ENCODE results near the gene ANO1. TPM values are rescaled to one million over a fixed set of nuclear protein-coding genes. Genes with fewer than 3 reads are reported as not detected.

Gene ANO1
- total RNA-seq, 1 experiment from 2014 or later, result 41.7 TPM

DNA sequence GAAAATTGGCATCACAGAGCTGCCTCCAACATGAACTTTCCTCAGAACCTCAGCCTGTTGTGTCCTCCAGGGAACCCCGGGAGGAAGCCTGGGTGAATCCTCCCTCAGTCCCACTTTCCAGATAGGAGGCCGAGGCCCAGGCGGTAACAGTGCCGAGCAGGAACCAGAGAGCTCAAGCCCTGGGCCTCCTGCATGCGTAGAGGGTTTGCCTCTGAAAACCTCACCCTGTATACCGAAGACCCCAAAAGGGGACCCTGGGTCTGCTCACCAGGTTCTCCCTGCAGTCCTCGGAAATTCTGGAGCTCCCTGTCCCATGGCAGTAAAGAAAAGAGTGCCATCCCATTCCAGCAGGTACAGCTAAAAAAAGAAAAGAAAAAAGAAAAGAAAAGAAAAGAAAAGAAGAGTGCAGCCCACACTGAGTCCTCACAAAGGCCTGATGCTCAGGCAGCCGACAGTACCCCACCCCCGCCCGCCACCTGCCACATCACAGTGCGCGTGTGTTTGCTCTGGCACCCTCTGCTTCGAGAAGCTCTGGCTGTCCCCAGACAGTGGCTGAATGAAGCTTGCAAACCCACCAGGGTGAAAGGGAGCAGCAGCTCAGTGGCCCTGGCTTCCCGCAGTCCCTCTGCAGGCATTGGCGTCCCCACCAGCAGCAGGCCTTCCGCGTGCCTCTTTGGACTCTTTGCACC, 96.6 kb downstream of the ANO1 start:
- no TSS peak for BruUV-seq (replicated peaks)
- DNase-seq (ENCODE audit: low read depth, low spot score), result no peak
- RAD21 ChIA-PET (ENCODE audit: low non-redundant PET in 1 of 2, low total read pairs in 2 of 2, uncharacterized antibody in 2 of 2, unreplicated experiment in 2 of 2), result no interaction called here
- no peak overlapping the region for H3K9ac ChIP-seq (ENCODE audit: low read length)
- H3K4me3 ChIP-seq (replicated peaks in 1 of 2; ENCODE audit: low read depth in 1 of 2, low read length in 2 of 2), result no peak overlapping the region
- H3K79me2 ChIP-seq (ENCODE audit: insufficient read depth, low read length), result no peaks in the 10 kb centered on the region
- H4K20me1 ChIP-seq (ENCODE audit: insufficient read depth), result no peaks in the 10 kb centered on the region
- no peaks in the 10 kb centered on the region for H3K27me3 ChIP-seq (ENCODE audit: insufficient read depth, low read length)
- H3K4me1 ChIP-seq (ENCODE audit: control insufficient read depth in 1 of 2, insufficient read depth in 2 of 2, low read length in 2 of 2), result no peaks in the 10 kb centered on the region
- CTCF ChIA-PET, result interaction anchor here (0.6 to 1.5 kb wide), 3 partner anchors 15 to 258 kb away, joined by 3 to 4 read pairs (median 3); no protein-coding TSS in a partner anchor
- intact Hi-C loops (cut with micrococcal nuclease), result no loop called here
- TF ChIP-seq ZNF274 (IDR thresholded peaks at IDR 0.05; ENCODE audit: low read depth, low read length) (no peak), POLR2A (IDR thresholded peaks at IDR 0.05; ENCODE audit: borderline replicate concordance, extremely low read depth, insufficient read depth, insufficient read length) (no peak), YY1 (IDR thresholded peaks at IDR 0.05; ENCODE audit: extremely low read depth, insufficient replicate concordance, low read depth, low read length) (no peak), SIN3A (IDR thresholded peaks at IDR 0.05; ENCODE audit: low read depth) (no peak), FOSL1 (IDR thresholded peaks at IDR 0.05; ENCODE audit: low read depth) (no peak)
- TF ChIP-seq, protein P1, sequence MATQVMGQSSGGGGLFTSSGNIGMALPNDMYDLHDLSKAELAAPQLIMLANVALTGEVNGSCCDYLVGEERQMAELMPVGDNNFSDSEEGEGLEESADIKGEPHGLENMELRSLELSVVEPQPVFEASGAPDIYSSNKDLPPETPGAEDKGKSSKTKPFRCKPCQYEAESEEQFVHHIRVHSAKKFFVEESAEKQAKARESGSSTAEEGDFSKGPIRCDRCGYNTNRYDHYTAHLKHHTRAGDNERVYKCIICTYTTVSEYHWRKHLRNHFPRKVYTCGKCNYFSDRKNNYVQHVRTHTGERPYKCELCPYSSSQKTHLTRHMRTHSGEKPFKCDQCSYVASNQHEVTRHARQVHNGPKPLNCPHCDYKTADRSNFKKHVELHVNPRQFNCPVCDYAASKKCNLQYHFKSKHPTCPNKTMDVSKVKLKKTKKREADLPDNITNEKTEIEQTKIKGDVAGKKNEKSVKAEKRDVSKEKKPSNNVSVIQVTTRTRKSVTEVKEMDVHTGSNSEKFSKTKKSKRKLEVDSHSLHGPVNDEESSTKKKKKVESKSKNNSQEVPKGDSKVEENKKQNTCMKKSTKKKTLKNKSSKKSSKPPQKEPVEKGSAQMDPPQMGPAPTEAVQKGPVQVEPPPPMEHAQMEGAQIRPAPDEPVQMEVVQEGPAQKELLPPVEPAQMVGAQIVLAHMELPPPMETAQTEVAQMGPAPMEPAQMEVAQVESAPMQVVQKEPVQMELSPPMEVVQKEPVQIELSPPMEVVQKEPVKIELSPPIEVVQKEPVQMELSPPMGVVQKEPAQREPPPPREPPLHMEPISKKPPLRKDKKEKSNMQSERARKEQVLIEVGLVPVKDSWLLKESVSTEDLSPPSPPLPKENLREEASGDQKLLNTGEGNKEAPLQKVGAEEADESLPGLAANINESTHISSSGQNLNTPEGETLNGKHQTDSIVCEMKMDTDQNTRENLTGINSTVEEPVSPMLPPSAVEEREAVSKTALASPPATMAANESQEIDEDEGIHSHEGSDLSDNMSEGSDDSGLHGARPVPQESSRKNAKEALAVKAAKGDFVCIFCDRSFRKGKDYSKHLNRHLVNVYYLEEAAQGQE (IDR thresholded peaks at IDR 0.05; ENCODE audit: low read depth), result no peak
- H3K27ac ChIP-seq (ENCODE audit: low read depth, low read length), result no peak overlapping the region
- POLR2A ChIA-PET, result interaction anchor here (1.1 kb wide), 1 partner anchor 14 kb away, joined by 3 read pairs; no protein-coding TSS in a partner anchor
- H2AFZ ChIP-seq (ENCODE audit: low read depth, low read length, poor library complexity, severe bottlenecking), result no peak overlapping the region
- H3K9me2 ChIP-seq (ENCODE audit: insufficient read depth), result no peaks in the 10 kb centered on the region
- peaks cover 0 to 3% of the 10 kb centered on the region in 2 experiments; a peak in 1 of 4 replicates for H3K36me3 ChIP-seq (ENCODE audit: control insufficient read depth in 1 of 2, insufficient read depth in 2 of 2, low read length in 2 of 2)
- no peak overlapping the region for H3K4me2 ChIP-seq (ENCODE audit: low read length)
- H3K9me3 ChIP-seq (ENCODE audit: control insufficient read depth in 1 of 2, insufficient read depth in 1 of 2, low read depth in 1 of 2, low read length in 2 of 2), result no peaks in the 10 kb centered on the region
- ATAC-seq, result no peak

Data from HCT116 (cell line).